Upper lobe of right lung (tissue), 1 donor: Measurements from ENCODE around the gene RDX. TPM values are rescaled to one million over a fixed set of nuclear protein-coding genes. Genes with fewer than 3 reads are reported as not detected.

ENCODE experiments used
- ATAC-seq: fragments of 200-7000 bp; cut with Tn5 transposase; one replicate; pipeline ENCODE4 v1.9.1; 2020; ENCODE audit warnings: mild to moderate bottlenecking, moderate library complexity
- DNase-seq: peaks from one replicate; pipeline ENCODE4 v3.0.0-alpha.2; 2020
- H3K27ac ChIP-seq: fragments of 200-600 bp; one replicate; pipeline ENCODE4 v1.8.0; 2022
- H3K27me3 ChIP-seq: fragments of 200-600 bp; one replicate; pipeline ENCODE4 v1.8.0; 2022; ENCODE audit warnings: mild to moderate bottlenecking
- H3K36me3 ChIP-seq: fragments of 200-600 bp; one replicate; pipeline ENCODE4 v1.8.0; 2022
- H3K4me1 ChIP-seq: fragments of 200-600 bp; one replicate; pipeline ENCODE4 v1.8.0; 2022
- H3K4me3 ChIP-seq: fragments of 200-600 bp; one replicate; pipeline ENCODE4 v1.8.0; 2022; ENCODE audit warnings: mild to moderate bottlenecking
- H3K9me3 ChIP-seq: fragments of 200-600 bp; one replicate; pipeline ENCODE4 v1.8.0; 2022
- CTCF ChIP-seq: fragments of 200-600 bp; IDR thresholded peaks from one replicate; pipeline ENCODE4 v1.8.0; 2022; ENCODE audit warnings: antibody characterized with exemption
- intact Hi-C: fragments of 100-400 bp; cut with DNase I; formaldehyde crosslinking; loops from one replicate; pipeline ENCODE4 v1.11.0; 2022
- total RNA-seq: library from RNA; stranded (reverse); fragmentation: NEBNext Ultra II Directional; extraction: Animal tissue kit (Norgen Biotek cat#: 25700); gene quantifications from one replicate; pipeline ENCODE4 v1.2.1, GENCODE V29; 2021
- donor health status: DM: no; HTN: yes; CAD: no; lungs with severe emphysema.

The RDX gene
- total RNA-seq, 1 donor from 2014 or later: 146 TPM

DNA sequence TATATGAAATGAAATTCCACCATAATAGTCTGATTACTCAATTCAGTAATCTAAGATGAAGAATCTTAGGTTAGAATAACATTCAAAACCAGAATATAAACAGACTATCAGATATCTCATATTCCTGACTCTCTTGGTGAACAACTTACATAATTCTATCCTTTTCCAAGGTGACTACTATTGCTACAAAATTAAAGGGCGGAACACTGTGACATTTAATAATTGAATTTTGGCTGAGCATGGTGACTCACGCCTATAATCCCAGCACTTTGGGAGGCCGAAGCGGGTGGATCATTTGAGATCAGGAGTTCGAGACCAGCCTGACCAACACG, 34.4 kb downstream of the RDX start:
- intact Hi-C loops: no loop called here
- no peak for DNase-seq
- ATAC-seq: no peak
- no peaks in the 10 kb centered on the region for H3K9me3 ChIP-seq
- peaks cover 50% of the 10 kb centered on the region for H3K36me3 ChIP-seq
- H3K27me3 ChIP-seq: no peaks in the 10 kb centered on the region
- H3K4me3 ChIP-seq: no peak overlapping the region
- no peak for TF ChIP-seq CTCF
- no peak overlapping the region for H3K27ac ChIP-seq
- no peaks in the 10 kb centered on the region for H3K4me1 ChIP-seq

DNA sequence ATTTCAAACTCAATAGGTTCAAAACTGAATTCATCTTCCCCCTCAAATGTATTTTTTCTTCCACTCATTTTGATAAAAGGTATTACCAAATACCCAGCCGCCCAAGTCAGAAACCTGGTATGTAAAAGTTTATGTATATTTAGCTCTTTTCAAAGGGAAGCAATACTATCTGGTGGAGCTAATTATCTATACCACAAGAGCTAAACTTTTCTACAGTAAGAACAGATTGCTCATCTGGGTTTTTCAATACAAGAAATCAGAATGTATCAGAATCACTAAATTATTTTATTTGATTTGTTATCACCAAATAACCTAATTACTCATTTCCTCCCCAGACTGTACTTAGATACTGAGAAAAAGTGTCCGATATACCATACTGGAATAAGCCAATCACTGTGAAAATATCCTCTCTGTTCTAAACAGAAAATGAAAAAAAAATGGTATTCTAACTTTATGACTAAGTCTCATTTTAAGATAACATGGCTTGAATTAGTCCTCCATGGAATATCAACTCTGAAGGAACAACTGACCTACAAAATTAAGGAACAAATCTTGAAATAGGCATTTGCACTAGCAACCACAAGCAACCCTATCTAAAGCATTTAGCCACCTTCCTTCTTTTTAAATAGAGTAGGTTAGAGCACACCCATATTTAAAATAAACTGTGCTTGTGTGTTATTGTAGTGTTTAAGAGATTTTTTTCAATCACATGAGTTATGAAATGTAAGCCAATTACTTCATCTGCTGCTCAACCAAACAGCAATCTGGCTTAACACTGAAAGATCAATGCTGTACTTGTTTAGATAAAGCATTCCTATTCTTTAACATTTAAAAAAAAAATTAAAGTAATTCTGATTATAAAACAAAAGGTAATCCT, 35.0 kb downstream of the RDX start:
- no peak for TF ChIP-seq CTCF
- intact Hi-C loops: no loop called here

DNA sequence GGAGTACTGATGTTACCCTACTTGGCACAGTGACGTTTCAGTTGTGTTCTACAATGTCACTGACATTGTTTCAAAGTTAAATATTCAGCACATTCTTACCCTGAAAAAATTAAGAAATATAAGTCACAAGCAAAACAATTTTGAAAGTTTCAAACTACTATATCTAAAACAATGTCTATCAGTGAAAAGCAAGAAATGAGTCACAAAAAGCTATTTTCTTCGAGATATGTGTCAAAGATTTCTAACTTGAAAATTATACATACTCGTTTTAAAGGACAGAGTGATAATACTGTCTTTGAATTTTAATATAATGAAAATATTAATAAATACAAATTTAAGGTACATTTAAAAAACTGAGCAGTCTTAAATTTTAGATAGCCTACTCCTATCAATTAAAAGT, 42.9 kb downstream of the RDX start:
- ATAC-seq (no peak), DNase-seq (no peak)
- peaks cover 64% of the 10 kb centered on the region for H3K36me3 ChIP-seq
- no peak overlapping the region for H3K4me3 ChIP-seq
- H3K4me1 ChIP-seq: no peaks in the 10 kb centered on the region
- intact Hi-C loops: no loop called here
- H3K9me3 ChIP-seq: no peaks in the 10 kb centered on the region
- TF ChIP-seq CTCF: no peak
- H3K27ac ChIP-seq: no peak overlapping the region
- no peaks in the 10 kb centered on the region for H3K27me3 ChIP-seq

More for the DNA sequence above, 35.0 kb downstream of the RDX start:
- H3K4me3 ChIP-seq: no peak overlapping the region
- H3K27ac ChIP-seq: no peak overlapping the region
- ATAC-seq (no peak), DNase-seq (no peak)
- no peaks in the 10 kb centered on the region for H3K9me3 ChIP-seq
- peaks cover 57% of the 10 kb centered on the region for H3K36me3 ChIP-seq
- no peaks in the 10 kb centered on the region for H3K27me3 ChIP-seq
- no peaks in the 10 kb centered on the region for H3K4me1 ChIP-seq

DNA sequence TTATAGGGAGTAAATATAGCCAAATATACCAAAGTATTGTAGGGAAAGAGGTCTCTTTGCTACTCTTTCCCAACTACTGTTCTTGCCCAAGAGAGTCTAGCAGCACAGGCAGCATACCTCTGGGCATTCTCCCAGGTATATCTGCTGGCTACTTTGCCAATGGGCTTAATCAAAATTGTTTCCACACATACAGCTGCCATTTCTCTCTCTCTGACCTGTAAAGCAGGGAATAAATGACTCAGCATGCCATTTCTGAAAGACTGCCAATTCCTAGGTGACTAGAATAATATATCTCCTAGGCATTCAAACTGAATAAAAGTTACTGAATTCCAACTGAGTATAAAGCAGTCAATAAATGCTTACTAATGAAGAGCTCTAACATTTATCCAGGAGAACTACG, 44.6 kb downstream of the RDX start:
- ATAC-seq (peak; percentile 55), DNase-seq (no peak)
- H3K4me3 ChIP-seq: no peak overlapping the region
- intact Hi-C loops: no loop called here
- no peaks in the 10 kb centered on the region for H3K9me3 ChIP-seq
- no peaks in the 10 kb centered on the region for H3K4me1 ChIP-seq
- peaks cover 63% of the 10 kb centered on the region for H3K36me3 ChIP-seq
- no peak overlapping the region for H3K27ac ChIP-seq
- TF ChIP-seq CTCF: no peak
- H3K27me3 ChIP-seq: no peaks in the 10 kb centered on the region

DNA sequence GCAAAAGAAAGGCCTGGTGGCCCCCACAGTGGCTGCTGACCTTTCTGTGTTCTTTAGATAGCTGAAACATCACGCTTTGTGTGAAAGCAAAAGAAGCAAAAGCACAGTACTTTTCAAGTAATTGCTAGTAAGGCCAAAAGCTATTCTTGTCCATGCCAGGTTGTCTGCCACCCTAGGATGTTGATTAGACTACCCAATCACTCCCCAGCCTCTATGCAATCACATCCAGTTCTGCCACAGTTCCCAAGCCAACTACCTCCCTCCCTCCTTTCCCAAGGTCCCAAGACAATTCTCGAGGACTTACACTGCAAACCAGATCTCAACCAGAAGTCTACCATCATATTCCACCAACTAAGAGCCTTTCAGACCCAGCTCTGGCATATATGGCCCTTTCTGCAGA, 46.2 kb downstream of the RDX start:
- DNase-seq: no peak
- no peak for TF ChIP-seq CTCF

More for the DNA sequence above, 46.2 kb downstream of the RDX start:
- Histone ChIP-seq H3K27ac (no peak overlapping the region), H3K9me3 (no peaks in the 10 kb centered on the region), H3K4me3 (no peak overlapping the region), H3K4me1 (no peaks in the 10 kb centered on the region), H3K27me3 (no peaks in the 10 kb centered on the region), H3K36me3 (peaks cover 62% of the 10 kb centered on the region)
- no peak for ATAC-seq
- intact Hi-C loops: no loop called here
